GM18867 (cell line): ENCODE measurements around the gene RASGEF1C.

Experiments used
- ATAC-seq: cut with Tn5 transposase; IDR thresholded peaks from one replicate; pipeline ENCODE4 v1.9.1; 2021; ENCODE audit warnings: mild to moderate bottlenecking, moderate library complexity; ENCODE audit not compliant: unreplicated experiment

RASGEF1C gene

GRCh38 chr5:180088561-180088960, 120.5 kb downstream of the RASGEF1C start:
- no peak for ATAC-seq

DNA sequence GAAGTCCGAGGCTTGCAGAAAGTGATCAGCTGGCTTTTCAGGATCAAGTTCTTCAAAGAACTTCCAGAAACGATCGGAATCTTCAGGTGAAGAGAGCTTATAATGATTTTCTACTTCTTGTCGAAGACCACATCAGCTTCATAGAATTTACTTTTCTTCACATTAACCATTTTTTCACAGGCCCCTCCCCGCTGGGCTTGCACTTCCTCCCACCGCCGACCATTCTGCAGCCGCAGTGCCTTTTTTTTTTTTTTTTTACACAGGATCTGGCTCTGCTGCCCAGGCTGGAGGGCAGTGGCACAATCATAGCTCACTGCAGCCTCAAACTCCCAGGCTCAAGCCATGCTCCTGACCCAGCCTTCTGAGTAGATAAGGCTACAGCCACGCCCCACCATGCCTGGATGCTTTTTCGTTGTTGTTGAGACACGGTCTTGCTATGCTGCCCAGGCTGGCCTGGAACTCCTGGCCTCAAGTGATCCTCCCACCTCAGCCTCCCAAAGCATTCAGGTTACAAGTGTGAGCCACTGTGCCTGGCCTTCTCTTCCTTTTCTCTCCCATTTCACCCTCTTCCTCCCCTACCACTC, 122.1 kb downstream of the RASGEF1C start:
- ATAC-seq: no peak

GRCh38 chr5:180085837-180086236, 123.2 kb downstream of the RASGEF1C start:
- no peak for ATAC-seq

DNA sequence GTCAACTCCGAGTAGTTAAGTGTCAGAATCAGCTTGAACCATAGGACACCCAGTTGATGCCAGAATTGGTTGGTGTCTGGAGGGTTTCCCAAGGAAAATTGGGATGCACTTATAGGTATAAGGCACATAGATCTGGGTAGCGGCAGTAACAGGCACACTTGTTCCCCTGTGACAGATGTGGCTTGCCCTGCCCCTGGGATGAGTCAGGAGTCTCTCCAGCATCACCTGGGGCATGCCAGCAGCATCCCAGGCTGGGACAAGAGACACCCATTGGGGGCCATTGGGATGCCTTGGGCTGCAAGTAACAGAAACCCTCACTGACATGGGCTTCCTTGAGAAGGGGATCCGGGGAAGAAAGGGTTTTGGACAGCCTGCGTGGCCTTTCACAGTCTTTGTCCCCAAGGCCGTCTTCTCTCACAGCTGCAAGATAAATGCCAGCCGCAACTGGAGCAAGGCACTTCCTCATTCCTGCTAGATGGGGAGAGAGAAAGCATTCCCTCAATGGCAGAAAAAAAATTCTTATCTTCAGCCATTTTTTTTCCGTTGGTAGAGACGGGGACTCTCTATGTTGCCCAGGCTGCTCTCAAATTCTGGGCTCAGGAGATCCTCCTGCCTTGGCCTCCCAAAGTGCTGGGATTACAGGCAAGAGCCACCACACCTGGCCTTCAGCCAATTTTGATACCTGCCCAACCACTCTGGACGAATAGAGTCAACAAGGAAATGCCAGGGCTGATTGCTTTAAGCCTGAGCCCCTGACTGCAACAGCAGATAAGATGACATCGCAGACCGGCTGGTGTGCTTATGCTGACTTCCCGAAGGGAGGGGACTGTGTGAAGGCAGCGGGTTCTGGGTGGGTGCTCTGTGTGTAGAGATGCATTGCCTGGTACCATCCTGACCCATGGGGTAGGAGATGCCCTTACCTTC, 124.1 kb downstream of the RASGEF1C start:
- no peak for ATAC-seq

DNA sequence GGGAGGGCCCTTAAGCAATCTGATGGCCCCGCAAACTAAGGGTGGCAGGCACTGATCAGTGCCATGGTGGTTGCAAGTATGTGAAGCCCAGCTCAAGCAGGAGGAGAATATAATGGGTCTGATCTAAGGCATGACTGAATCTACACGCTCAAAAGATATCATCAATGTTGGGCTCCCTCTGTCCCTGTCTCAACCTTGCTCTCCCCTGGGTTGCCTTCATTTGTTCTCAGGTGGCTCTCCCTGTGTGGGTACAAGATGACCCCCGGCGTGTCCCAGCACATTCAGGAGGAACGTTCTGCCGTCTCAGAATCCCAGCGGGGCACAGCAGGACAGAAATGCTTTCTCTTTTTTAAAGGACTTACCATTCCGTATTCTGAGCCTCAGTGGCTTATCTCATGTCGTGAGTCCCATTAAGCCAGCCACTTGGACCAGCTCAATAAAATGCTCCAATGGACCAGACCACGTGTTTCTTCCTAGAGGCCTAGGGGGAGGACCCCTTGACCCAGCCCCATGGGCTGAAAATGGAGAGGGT, 125.4 kb downstream of the RASGEF1C start:
- ATAC-seq: no peak

GRCh38 chr5:180082633-180083420, 126.2 kb downstream of the RASGEF1C start:
- no peak for ATAC-seq

GRCh38 chr5:180081481-180081880, 127.5 kb downstream of the RASGEF1C start:
- no peak for ATAC-seq

- ATAC-seq: no peak
Observed at GRCh38 chr5:180080486-180081280, 128.3 kb downstream of the RASGEF1C start.

GRCh38 chr5:180079702-180080466, 129.1 kb downstream of the RASGEF1C start:
- no peak for ATAC-seq

GRCh38 chr5:180078348-180078747, 130.7 kb downstream of the RASGEF1C start:
- no peak for ATAC-seq

GRCh38 chr5:180077594-180078284, 131.3 kb downstream of the RASGEF1C start:
- ATAC-seq: no peak

DNA sequence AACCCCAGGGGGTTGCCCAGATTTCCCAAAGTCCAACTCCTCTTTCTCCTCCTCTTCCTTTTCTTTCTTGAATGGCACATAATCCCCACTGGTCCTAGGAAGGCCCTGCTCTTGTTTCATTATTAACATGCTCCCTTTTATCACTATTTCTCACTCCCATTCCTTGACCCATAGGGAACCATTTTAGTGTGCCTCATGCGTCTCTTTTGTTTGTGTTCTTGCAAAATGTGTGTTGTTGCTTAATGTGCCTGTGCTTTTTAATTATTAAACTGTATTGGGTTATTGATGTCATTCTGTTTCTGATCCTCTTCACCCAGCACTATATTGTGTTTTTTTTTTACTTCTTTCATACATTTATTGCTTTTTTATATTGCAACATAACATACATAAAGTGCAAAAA, 133.3 kb downstream of the RASGEF1C start:
- no peak for ATAC-seq

- ATAC-seq: no peak
Observed at GRCh38 chr5:180074462-180074861, 134.5 kb downstream of the RASGEF1C start.

DNA sequence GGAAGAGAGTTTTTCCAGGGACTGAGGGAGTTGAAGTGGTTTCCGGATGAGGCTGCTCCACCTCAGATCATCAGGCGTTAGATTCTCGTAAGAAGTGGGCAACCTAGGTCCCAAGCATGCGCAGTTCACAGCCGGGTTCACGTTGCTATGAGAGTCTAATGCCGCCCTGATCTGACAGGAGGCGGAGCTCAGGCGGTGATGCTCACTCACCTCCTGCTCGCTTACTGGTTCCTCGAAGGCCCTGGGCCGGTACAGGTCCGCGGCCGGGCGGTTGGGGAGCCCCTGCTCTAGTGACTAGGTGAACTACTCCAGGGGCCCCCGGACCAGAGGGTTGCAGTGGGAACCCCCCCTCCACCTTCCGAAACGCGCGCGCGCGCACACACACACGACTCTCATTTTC, 136.5 kb downstream of the RASGEF1C start:
- no peak for ATAC-seq

DNA sequence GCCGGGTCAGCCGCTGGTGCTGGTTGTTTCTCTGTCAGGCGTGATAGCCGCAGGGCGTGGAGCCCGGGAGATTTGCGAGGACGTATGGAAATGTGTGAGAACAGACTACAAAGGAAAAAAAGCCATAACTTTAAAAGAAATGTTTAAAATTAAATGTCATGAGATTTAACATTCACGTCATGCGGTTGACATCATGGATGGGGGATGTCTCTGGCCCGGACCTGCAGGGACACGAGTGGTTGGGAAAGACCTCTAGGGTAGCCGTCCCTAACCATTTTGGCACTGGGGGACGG, 136.8 kb downstream of the RASGEF1C start:
- ATAC-seq: no peak

DNA sequence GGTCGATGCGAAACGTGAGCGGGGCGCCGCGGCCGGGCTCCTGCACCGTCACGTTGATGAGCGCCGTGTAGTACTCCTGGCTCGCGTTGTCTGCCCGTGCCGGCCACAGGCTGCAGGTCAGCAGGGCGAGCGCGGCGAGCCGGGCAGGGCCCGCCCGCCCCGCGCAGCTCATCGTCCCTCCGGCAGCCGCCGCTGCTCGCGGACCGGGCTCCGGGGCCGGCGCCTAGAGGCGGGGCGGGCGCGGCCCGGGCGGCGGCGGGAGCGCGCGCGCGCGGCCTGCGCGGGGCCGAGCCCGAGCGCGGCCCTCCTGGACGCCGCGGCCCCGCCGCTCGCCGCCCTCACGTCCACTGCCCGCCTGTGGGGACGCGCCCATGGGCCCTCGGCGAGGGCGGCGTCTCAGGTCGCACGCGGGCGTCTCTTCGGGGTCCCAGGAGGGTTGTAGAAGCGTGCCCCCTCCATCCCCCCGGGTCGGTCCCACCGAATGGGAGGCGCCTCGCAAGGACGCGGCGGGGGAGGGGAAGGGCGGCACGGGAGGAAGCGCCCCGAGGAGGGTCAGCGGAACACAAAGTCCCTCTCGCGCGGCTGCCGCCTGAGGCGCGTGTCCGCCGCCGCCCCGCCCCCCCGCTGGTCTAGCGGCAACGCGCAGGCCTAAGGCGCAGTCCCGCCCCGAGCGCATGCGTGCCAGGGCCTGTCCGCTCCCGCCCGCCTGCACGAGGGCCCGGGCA, 137.3 kb downstream of the RASGEF1C start, which contains the start of gene RNF130:
TSS of gene RNF130 (minus strand) at position 229 of the 725 bp plus-strand sequence. CDS start at position 172, 57 bp downstream.
- peak; percentile 61 for ATAC-seq

GRCh38 chr5:180070756-180071530, 138.1 kb downstream of the RASGEF1C start:
- ATAC-seq: no peak
